Measurements from ENCODE around the gene PRR20C.
"Not testable (repeated sequence)": the region's sequence is repeated elsewhere in the genome, so short reads cannot be mapped to it uniquely, and the experiment has no call there.

GRCh38 chr13:57160332-57160731, 6.5 kb downstream of the PRR20C start, which contains the start of gene PRR20D:
- not testable (repeated sequence) for TF ChIP-seq CTCF, POLR2A (IDR thresholded peaks at IDR 0.05)
